Esophagus squamous epithelium (tissue), 5 donors: ENCODE measurements around the gene DDOST. TPM values are rescaled to one million over a fixed set of nuclear protein-coding genes. Genes with fewer than 3 reads are reported as not detected.

ENCODE experiments used
- DNase-seq: peaks from one replicate; lab custom pipeline; 2025; lab: John Stamatoyannopoulos, UW
- H3K27ac ChIP-seq, 4 donors: fragments of 200-600 bp; sonication (generic); one replicate each; pipeline ENCODE4 v1.5.1; 2016 to 2019; ENCODE audit warnings: mild to moderate bottlenecking in 1 of 4
- H3K27me3 ChIP-seq, 4 donors: fragments of 200-600 bp; sonication (generic); 1 replicate in 3 of 4; 2 replicates in 1 of 4; pipeline versions ENCODE4 v1.5.1 to v1.6.0; 2017 to 2021; ENCODE audit warnings: antibody characterized with exemption in 1 of 4
- H3K36me3 ChIP-seq, 3 donors: fragments of 200-600 bp; sonication (generic); one replicate each; pipeline ENCODE4 v1.5.1; 2016 to 2019
- H3K4me1 ChIP-seq, 3 donors: fragments of 200-600 bp; sonication (generic); one replicate each; pipeline ENCODE4 v1.5.1; 2017 to 2019
- H3K4me3 ChIP-seq, 4 donors: fragments of 200-600 bp; sonication (generic); 1 replicate in 3 of 4; 2 replicates in 1 of 4; pipeline ENCODE4 v1.5.1; 2016 to 2019; ENCODE audit warnings: mild to moderate bottlenecking in 2 of 4, moderate library complexity in 1 of 4
- H3K9me3 ChIP-seq, 3 donors: fragments of 200-600 bp; sonication (generic); one replicate each; pipeline ENCODE4 v1.5.1; 2016 to 2019
- POLR2A ChIP-seq, 4 donors: fragments of 450-650 bp; IDR thresholded peaks; one replicate each; pipeline ENCODE4 v1.6.1; 2017; ENCODE audit warnings: antibody characterized with exemption in 4 of 4, mild to moderate bottlenecking in 4 of 4, moderate library complexity in 3 of 4
- WGBS, 2 donors: methylation state at CpG; one replicate each; pipeline ENCODE4 v1.1.5; 2018; 5-methylcytosine and 5-hydroxymethylcytosine counted together
- intact Hi-C: fragments of 100-400 bp; cut with DNase I; formaldehyde crosslinking; loops from one replicate; pipeline ENCODE4 v1.15.0; 2022
- total RNA-seq, 4 donors: library from RNA; depleted of rRNA; stranded (reverse); fragments of >200 nt; gene quantifications; one replicate each; pipeline ENCODE4 v1.1.0, GENCODE V29; 2016
- TF ChIP-seq, protein P1 (sequence below), 6 experiments: fragments of 450-650 bp in 4 of 6; fragments of 200-600 bp in 2 of 6; sonication (generic) in 2 of 6; IDR thresholded peaks; one replicate each; pipeline ENCODE4 v1.5.1; 2016 to 2019; ENCODE audit warnings: antibody characterized with exemption in 6 of 6, mild to moderate bottlenecking in 4 of 6, moderate library complexity in 4 of 6
- donor health status: DM: yes; HTN: yes; CAD: no.

The DDOST gene
- total RNA-seq, 4 donors from 2014 or later: 106 to 183 (median 127) TPM

DNA sequence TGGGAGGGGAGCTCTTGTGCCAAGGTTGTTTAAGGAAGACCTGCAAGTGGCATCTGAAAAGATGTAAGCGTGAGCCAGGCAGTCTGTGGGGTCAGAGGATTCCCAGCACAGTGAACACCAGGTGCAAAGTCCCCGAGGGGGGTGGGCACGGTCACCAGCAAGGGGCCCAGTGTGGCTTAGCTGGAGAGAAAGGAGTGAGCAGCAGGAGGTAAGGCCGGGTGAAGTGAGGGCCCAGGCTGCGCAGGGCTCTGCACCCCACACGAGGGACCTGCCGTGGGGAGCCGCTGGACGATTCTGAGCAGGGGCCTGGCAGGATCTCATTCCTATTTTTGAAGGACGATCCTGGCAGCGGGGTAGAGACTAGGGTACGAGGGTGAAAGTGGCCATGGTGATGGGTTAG is 4.1 kb downstream of the DDOST start:
- DNase-seq: no peak
- Histone ChIP-seq H3K9me3 (no peaks in the 10 kb centered on the region), H3K36me3 (peaks cover 30 to 72% (median 39%) of the 10 kb centered on the region in 3 donors), H3K4me1 (peaks cover 8 to 36% (median 15%) of the 10 kb centered on the region in 3 donors), H3K27ac (no peak overlapping the region), H3K27me3 (no peaks in the 10 kb centered on the region), H3K4me3 (no peak overlapping the region)
- no peak for TF ChIP-seq POLR2A (IDR thresholded peaks at IDR 0.05)
- TF ChIP-seq, protein P1, sequence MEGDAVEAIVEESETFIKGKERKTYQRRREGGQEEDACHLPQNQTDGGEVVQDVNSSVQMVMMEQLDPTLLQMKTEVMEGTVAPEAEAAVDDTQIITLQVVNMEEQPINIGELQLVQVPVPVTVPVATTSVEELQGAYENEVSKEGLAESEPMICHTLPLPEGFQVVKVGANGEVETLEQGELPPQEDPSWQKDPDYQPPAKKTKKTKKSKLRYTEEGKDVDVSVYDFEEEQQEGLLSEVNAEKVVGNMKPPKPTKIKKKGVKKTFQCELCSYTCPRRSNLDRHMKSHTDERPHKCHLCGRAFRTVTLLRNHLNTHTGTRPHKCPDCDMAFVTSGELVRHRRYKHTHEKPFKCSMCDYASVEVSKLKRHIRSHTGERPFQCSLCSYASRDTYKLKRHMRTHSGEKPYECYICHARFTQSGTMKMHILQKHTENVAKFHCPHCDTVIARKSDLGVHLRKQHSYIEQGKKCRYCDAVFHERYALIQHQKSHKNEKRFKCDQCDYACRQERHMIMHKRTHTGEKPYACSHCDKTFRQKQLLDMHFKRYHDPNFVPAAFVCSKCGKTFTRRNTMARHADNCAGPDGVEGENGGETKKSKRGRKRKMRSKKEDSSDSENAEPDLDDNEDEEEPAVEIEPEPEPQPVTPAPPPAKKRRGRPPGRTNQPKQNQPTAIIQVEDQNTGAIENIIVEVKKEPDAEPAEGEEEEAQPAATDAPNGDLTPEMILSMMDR (IDR thresholded peaks at IDR 0.05): no peak
- intact Hi-C loops: no loop called here
- WGBS, 2 donors: 88 to 93% methylated on average over 9 to 12 of the region's 12 CpGs

DNA sequence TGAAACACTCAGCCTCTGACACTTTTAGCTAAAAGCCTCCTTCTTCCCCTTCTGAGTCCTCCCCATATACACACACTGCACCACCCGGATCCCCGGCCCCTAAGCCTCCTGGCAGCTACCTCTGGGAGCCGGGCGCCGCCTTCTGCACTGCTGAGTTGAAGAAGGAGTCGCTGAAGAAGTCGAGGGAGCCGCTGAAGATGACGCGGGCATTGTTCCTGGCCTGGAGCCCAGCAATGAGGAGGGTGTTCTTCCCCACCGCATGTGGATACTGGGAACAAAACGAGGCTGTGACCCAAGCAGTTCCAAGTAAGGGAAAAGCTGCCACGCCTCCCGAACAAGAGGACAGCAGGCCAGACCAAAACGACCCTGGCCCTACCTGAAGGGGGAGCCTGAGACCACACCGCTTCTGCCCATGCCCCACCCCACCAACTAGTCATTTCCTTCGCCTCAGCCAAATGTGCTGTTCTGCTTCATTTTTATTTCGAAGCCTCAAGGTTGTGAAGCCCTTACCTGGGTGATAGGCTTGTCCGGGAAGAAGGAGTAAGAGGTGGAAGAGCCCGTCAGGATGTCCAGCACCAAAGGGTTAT is 7.0 kb downstream of the DDOST start:
- H3K27me3 ChIP-seq: no peaks in the 10 kb centered on the region
- TF ChIP-seq, protein P1 (IDR thresholded peaks at IDR 0.05): no peak
- TF ChIP-seq POLR2A (IDR thresholded peaks at IDR 0.05): no peak
- DNase-seq: no peak
- peaks cover 30 to 100% (median 48%) of the 10 kb centered on the region in 3 donors for H3K36me3 ChIP-seq
- intact Hi-C loops: no loop called here
- peaks cover under 1 to 15% (median under 1%) of the 10 kb centered on the region in 3 donors for H3K4me1 ChIP-seq
- 77 to 83% methylated on average over 10 to 12 of the region's 20 CpGs for WGBS, 2 donors
- no peak overlapping the region for H3K4me3 ChIP-seq
- H3K9me3 ChIP-seq: no peaks in the 10 kb centered on the region
- peak overlapping the region in 2 of 4 donors; percentile 4 to 20 for H3K27ac ChIP-seq

DNA sequence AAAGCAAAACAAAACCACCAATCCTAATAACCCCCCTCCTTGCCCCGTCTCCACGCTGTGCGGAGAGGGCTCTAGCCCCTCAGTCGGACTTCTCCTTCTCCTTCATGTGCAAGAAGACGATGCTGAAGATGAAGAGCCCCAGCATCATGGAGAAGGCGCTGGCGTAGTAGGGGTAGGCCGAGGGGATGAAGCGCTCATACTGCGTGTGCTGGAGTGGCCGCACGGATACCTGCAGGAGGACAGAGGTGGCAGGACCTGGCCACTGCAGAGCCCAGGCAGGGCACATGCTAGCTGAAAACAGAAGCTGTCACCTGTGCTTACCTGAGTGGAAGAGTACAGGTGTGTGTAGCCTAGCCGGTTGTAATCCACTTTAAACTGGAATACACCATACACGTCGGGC is 8.9 kb downstream of the DDOST start:
- Histone ChIP-seq H3K4me3 (no peak overlapping the region), H3K9me3 (no peaks in the 10 kb centered on the region), H3K4me1 (peaks cover 0 to 3% (median 0%) of the 10 kb centered on the region in 3 donors), H3K36me3 (peaks cover 40 to 100% (median 63%) of the 10 kb centered on the region in 3 donors), H3K27ac (no peak overlapping the region), H3K27me3 (no peaks in the 10 kb centered on the region)
- intact Hi-C loops: no loop called here
- 92 to 94% methylated on average over 11 to 13 of the region's 15 CpGs for WGBS, 2 donors
- no peak for TF ChIP-seq POLR2A (IDR thresholded peaks at IDR 0.05)
- TF ChIP-seq, protein P1 (IDR thresholded peaks at IDR 0.05): no peak
- no peak for DNase-seq

DNA sequence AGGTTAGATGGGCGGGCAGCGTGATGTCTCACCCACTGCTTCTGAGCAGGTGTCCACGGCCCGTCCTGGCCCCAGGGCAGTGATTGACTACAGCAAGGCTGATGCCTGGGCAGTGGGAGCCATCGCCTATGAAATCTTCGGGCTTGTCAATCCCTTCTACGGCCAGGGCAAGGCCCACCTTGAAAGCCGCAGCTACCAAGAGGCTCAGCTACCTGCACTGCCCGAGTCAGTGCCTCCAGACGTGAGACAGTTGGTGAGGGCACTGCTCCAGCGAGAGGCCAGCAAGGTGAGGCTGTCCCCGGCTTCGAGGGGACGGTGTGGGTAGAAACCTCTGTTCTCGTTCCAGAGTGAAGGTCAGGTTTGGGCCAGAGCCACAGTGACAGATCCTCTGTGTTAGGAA is 12.2 kb downstream of the DDOST start:
- 67% methylated on average over 1 of the region's 15 CpGs; no CpG with 5 or more reads in 1 of the 2 donors for WGBS, 2 donors
- Histone ChIP-seq H3K9me3 (no peaks in the 10 kb centered on the region), H3K27ac (no peak overlapping the region), H3K36me3 (peaks cover 32 to 99% (median 55%) of the 10 kb centered on the region in 3 donors), H3K4me3 (no peak overlapping the region), H3K4me1 (no peaks in the 10 kb centered on the region), H3K27me3 (no peaks in the 10 kb centered on the region)
- TF ChIP-seq POLR2A (IDR thresholded peaks at IDR 0.05): no peak
- TF ChIP-seq, protein P1 (IDR thresholded peaks at IDR 0.05): no peak
- no peak for DNase-seq
- intact Hi-C loops: no loop called here

- TF ChIP-seq, protein P1 (IDR thresholded peaks at IDR 0.05): no peak
- no peak for TF ChIP-seq POLR2A (IDR thresholded peaks at IDR 0.05)
- Histone ChIP-seq H3K36me3 (peaks cover 29 to 99% (median 53%) of the 10 kb centered on the region in 3 donors), H3K4me1 (no peaks in the 10 kb centered on the region), H3K27ac (no peak overlapping the region), H3K9me3 (no peaks in the 10 kb centered on the region), H3K4me3 (no peak overlapping the region), H3K27me3 (no peaks in the 10 kb centered on the region)
- WGBS, 2 donors: 84 to 92% methylated on average over 8 to 9 of the region's 13 CpGs
- no peak for DNase-seq
- intact Hi-C loops: no loop called here
Measured at GRCh38 chr1:20648438-20648837, 12.7 kb downstream of the DDOST start.
